Parathyroid adenoma (tissue), 2 donors: Measurements from ENCODE around the gene PPP1R13B.

Source experiments
- H2AFZ ChIP-seq: fragments of 300-600 bp; sonication (generic); one replicate; pipeline ENCODE4 v1.7.0; 2017; ENCODE audit warnings: antibody characterized with exemption, mild to moderate bottlenecking
- H3K27ac ChIP-seq: fragments of 300-600 bp; sonication (generic); one replicate; pipeline ENCODE4 v1.7.0; 2017
- H3K27me3 ChIP-seq: fragments of 300-600 bp; sonication (generic); one replicate; pipeline ENCODE4 v1.7.0; 2017; ENCODE audit warnings: low read length; ENCODE audit not compliant: control insufficient read depth, insufficient read depth
- H3K36me3 ChIP-seq: fragments of 300-600 bp; sonication (generic); one replicate; pipeline ENCODE4 v1.7.0; 2017; ENCODE audit warnings: low read length; ENCODE audit not compliant: control insufficient read depth, insufficient read depth
- H3K4me1 ChIP-seq: fragments of 300-600 bp; sonication (generic); one replicate; pipeline ENCODE4 v1.7.0; 2017; ENCODE audit warnings: control low read depth
- H3K4me2 ChIP-seq: fragments of 300-600 bp; sonication (generic); one replicate; pipeline ENCODE4 v1.7.0; 2017; ENCODE audit warnings: low read length
- H3K4me3 ChIP-seq: fragments of 300-600 bp; sonication (generic); one replicate; pipeline ENCODE4 v1.7.0; 2017; ENCODE audit warnings: low read depth, low read length
- H3K79me2 ChIP-seq: fragments of 300-600 bp; sonication (generic); one replicate; pipeline ENCODE4 v1.7.0; 2017; ENCODE audit warnings: control low read depth
- H3K9ac ChIP-seq: fragments of 300-600 bp; sonication (generic); one replicate; pipeline ENCODE4 v1.7.0; 2017; ENCODE audit warnings: mild to moderate bottlenecking
- H3K9me3 ChIP-seq: fragments of 300-600 bp; sonication (generic); one replicate; pipeline ENCODE4 v1.7.0; 2017; ENCODE audit warnings: low read length; ENCODE audit not compliant: control insufficient read depth
- TF ChIP-seq, protein P1 (sequence below): fragments of 300-600 bp; sonication (generic); IDR thresholded peaks from one replicate; pipeline ENCODE4 v1.7.0; 2017; ENCODE audit warnings: antibody characterized with exemption, mild to moderate bottlenecking
- donor health status: primary hyperparathyroidism.

PPP1R13B gene

DNA sequence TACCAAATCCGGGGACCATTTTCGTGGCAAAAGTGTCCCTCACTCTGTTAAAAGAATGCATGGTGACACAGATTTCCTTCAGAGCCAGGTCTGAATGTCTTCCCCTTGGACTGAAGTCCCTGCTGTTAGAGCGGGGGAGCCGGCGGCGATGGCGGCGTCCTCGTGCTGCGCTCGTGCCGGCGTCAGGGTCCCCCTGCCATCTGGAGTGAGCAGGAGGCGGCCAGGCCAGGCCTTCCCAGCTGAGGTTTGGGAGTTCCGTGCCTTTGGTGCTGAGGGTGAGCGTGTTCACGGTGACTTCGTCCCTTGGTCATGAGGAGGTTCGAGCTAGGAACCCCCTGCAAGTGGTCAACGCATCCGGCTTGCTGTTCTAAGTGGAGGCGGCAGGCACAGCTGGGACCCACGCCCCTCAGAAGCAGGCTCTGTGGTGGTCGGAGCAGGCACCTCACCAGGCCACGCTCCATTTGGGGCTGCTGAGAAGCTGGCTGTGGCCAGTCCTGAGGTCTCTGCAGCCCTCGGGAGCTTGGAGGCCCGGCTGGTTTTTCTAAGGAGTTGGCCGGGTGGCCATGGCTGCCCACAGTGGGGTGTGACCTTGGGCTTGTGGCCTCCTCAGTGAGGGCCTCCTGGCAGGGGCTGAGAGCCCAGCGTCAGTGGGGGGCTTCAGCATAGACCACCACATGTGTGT lies 122.2 kb downstream of the PPP1R13B start:
- TF ChIP-seq, protein P1, sequence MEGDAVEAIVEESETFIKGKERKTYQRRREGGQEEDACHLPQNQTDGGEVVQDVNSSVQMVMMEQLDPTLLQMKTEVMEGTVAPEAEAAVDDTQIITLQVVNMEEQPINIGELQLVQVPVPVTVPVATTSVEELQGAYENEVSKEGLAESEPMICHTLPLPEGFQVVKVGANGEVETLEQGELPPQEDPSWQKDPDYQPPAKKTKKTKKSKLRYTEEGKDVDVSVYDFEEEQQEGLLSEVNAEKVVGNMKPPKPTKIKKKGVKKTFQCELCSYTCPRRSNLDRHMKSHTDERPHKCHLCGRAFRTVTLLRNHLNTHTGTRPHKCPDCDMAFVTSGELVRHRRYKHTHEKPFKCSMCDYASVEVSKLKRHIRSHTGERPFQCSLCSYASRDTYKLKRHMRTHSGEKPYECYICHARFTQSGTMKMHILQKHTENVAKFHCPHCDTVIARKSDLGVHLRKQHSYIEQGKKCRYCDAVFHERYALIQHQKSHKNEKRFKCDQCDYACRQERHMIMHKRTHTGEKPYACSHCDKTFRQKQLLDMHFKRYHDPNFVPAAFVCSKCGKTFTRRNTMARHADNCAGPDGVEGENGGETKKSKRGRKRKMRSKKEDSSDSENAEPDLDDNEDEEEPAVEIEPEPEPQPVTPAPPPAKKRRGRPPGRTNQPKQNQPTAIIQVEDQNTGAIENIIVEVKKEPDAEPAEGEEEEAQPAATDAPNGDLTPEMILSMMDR, result no peak
- Histone ChIP-seq H3K4me3 (no peak overlapping the region), H3K36me3 (no peaks in the 10 kb centered on the region), H3K4me2 (no peak overlapping the region), H3K27me3 (no peaks in the 10 kb centered on the region), H3K79me2 (peaks cover 2% of the 10 kb centered on the region), H2AFZ (no peak overlapping the region), H3K9ac (no peak overlapping the region), H3K27ac (no peak overlapping the region), H3K4me1 (peaks cover 5% of the 10 kb centered on the region), H3K9me3 (no peaks in the 10 kb centered on the region)

DNA sequence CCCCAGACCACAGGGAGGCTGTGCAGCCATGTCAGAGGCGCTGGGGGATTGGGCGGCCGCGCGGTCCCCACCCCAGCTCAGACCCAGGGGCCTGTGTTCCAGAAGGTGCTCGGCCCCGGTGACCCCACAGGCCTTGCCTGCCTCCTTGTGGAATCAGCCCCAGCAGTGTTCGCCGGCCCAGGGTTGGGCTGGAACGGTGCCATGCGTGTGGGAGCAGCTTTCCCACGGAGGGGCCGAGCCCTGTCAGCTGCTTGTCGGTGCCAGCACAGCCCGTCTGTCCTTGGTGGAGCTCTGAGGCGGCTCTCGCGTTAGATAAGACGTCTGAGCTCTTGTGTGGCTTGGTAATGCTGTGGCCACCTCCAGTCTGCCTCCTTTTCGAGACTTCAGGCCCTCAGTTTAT lies 123.3 kb downstream of the PPP1R13B start:
- H2AFZ ChIP-seq, result no peak overlapping the region
- no peaks in the 10 kb centered on the region for H3K4me1 ChIP-seq
- no peak overlapping the region for H3K27ac ChIP-seq
- H3K36me3 ChIP-seq, result no peaks in the 10 kb centered on the region
- H3K4me2 ChIP-seq, result no peak overlapping the region
- H3K79me2 ChIP-seq, result peaks cover 3% of the 10 kb centered on the region
- TF ChIP-seq, protein P1, result no peak
- no peak overlapping the region for H3K4me3 ChIP-seq
- H3K9me3 ChIP-seq, result no peaks in the 10 kb centered on the region
- no peaks in the 10 kb centered on the region for H3K27me3 ChIP-seq
- H3K9ac ChIP-seq, result no peak overlapping the region

DNA sequence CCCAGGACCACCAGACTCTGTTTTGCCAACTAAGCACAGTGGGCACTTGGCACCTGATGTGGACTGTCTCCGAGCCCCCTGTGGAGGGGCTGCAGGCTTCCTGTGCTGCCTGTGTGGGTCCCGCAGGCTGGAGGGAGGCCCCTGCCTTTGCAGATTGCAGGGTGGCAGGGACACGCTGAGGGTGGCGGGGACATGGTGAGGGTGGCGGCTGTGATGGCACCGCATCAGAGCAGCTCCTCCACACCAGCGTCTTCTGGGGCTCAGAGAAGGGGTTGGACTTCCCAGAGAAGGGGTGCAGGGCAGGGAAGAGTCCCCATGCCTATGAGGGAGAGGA lies 123.7 kb downstream of the PPP1R13B start:
- TF ChIP-seq, protein P1, result no peak
- H3K4me3 ChIP-seq, result no peak overlapping the region

DNA sequence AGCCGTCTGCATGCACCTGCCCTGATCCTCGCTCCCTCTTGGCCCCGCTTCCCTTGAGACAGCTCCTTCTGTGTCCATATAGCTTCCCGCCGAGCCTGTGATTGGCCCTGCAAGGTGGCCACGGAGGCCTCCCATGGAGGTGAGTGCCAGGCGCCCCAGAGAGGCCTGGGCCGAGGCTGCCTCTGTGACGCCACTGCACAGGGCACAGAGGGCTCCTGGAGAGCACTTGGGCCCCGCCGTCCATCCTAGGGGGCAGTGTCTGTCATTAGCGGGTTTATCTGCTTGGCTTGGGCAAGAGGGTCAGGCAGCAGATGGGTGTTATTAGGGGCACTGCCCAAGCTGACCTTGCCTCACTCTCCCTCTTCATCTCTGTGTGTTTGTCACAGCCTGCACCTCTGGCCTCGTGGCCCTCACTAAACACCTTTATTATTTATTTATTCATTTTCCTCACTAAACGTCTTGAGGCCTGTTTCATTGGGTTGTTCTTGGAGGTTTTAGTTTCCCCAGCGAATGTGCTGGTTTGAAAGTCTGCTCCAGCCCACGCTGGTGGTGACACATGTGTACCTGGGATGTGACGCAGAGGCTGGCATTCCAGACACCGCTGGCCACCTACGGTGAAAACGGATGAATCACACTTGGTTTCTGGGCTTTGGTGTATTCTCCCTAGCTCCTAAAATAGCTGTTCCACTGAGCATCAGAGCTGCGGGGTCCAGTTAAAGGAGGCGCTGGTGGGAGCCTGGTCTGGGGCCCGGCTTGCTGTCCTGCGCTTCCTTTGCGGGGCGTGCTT lies 125.8 kb downstream of the PPP1R13B start:
- Histone ChIP-seq H3K36me3 (no peaks in the 10 kb centered on the region), H3K9ac (no peak overlapping the region), H3K27ac (no peak overlapping the region), H3K9me3 (no peaks in the 10 kb centered on the region), H3K27me3 (no peaks in the 10 kb centered on the region), H3K79me2 (peaks cover 10% of the 10 kb centered on the region), H3K4me1 (no peaks in the 10 kb centered on the region), H3K4me3 (no peak overlapping the region), H3K4me2 (no peak overlapping the region), H2AFZ (no peak overlapping the region)
- TF ChIP-seq, protein P1, result no peak

More for the DNA sequence above, 123.7 kb downstream of the PPP1R13B start:
- Histone ChIP-seq H3K9me3 (no peaks in the 10 kb centered on the region), H3K4me1 (no peaks in the 10 kb centered on the region), H2AFZ (no peak overlapping the region), H3K27ac (no peak overlapping the region), H3K9ac (no peak overlapping the region), H3K4me2 (no peak overlapping the region), H3K79me2 (peaks cover 3% of the 10 kb centered on the region), H3K27me3 (no peaks in the 10 kb centered on the region), H3K36me3 (no peaks in the 10 kb centered on the region)
